A549 treated with RU486 at 1 μM for 4 hours (cell line): Measurements from ENCODE around the gene PTPN9. TPM values are rescaled to one million over a fixed set of nuclear protein-coding genes. Genes with fewer than 3 reads are reported as not detected.

Source experiments
- total RNA-seq: library from RNA; stranded (reverse); fragments of 200-300 nt; extraction: Qiagen RNA extraction; gene quantifications from 5 replicates; pipeline ENCODE4 v1.2.3, GENCODE V29; 2022; ENCODE audit warnings: low read depth

PTPN9 gene
- total RNA-seq = 36.1 to 45.9 TPM (median 43.8 TPM) in 5 replicates

DNA sequence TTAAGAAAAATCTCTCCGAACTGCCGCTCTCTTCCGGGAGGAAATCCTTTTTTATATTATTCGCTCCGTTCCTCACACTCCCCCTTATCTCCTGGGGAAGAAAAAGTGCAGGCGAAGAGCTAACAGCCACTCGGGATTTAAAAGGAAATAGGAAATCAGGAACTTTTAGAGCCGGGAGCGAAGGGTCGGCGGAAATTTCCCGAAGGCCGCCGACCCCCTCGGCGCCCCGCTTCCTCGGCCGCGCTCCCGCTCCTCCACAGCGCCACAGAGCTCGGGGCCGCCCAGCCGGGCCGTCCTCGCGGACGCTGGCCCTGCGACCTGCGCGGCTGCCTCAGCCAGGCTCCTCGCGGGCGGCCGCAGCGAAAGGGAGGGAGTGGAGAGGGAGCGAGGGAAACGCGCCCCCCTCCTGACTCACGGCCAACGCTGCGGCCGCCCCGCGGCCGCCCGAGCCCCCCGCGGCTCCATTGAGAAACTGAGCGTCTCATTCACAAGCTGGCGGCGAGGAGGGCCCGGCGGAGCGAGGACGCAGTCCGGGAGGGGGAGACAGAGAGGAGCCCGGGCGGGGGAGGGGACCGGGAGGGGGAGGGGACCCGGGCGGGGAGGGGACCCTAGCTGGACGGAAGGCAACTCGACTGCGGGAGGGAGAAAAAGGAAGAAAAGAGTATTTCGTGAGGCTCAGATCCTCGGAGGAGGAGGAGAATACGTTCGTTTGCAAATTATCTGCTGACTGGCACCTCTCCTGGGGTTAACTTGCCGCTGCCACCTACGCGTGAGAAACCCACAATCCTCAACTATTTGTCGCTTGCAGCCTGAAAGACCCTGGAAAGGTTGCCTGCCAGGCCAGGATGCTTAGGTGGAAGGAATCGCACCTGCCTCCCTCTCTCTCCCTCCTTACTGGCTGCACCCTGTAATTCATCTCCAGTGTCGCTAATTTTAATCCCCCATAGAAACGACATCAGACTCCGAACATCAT, at the start of gene PTPN9:
TSS of gene PTPN9 (minus strand) at position 368 of the 973 bp plus-strand sequence. CDS start 539 bp downstream, outside the sequence.

DNA sequence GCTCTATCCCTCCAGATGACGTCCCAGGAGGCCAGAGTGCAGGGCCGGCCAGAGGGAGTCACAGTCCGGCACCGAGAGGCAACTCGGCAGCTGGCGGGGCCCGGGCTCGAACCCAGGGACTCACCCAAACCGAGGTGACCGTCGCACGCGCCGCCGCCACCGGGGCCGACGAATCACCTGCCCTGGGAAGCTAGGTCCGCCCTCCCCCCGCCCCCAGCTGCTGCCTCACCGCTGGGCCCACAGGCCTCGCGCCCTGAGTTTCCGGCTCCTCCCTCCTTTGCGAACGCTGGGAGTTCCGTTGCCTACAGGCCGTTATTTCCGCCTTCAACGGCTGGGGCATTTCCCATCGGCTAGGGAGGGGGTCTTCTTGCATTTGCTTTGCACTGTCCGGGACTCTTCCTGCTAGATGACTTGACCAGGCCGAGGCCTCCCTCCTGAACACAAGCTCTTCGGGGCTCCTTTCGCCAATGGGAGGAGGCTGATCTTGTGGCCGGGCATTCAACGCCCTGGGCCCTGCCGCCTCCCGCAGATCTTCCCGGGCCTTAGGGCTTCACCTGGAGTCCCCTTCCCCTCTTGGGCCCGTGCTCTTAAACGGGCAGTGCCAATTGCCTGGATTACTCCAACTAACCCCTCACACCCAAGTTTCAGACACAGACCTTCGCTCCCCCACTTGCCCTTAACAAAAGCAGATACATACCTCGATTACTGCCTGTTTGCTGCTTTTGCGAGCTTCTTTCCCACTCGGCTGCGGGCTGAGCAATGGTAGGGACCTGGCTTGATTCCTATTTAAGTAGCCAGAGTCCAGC, 46.6 kb upstream of the PTPN9 start, which contains the start of gene SNUPN:
TSS of gene SNUPN (minus strand) at position 184 of the 806 bp plus-strand sequence. CDS start 4,674 bp downstream, outside the sequence.

DNA sequence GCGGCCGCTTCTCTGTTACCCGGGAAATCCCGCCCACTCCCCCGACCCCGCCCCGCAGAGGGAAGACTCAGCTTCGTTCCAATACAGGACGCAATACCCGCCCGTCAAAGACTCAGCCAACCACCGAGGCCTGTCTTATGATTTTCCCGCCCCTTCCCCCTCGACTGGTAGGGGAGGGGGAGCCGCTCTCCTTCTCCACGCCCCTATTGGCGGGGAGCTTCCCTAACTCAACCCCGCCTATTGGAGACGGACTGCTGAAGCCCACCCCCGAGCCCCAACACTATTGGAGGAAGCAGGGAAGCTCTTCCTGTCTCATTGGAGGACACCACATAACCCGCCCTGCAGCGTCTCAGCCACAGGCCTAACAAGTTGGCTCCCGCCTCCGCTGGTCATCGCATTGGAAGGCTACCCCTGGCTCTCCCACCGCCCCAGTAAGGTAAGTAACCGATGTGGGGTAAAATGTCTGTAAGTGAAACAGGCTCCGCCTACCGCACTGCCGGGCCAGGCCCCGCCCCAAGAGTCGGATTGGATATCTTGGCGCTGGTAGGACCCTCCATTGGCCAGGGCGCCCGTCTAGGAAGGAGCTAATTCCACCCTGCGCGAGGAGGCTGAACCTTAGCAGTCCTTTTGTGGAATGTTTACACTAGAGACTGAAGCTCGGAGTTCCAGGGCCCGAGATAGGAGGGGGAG, 127.3 kb downstream of the PTPN9 start, which contains the start of gene SIN3A:
TSS of gene SIN3A (minus strand) at position 17 of the 690 bp plus-strand sequence. CDS start 21,315 bp downstream, outside the sequence.

Other genes with a start within 250 kb of the PTPN9 start
- gene COMMD4, start 243.3 kb downstream of the PTPN9 start, total RNA-seq = 166 to 192 TPM (median 187 TPM) in 5 replicates
- gene NEIL1, start 232.3 kb downstream of the PTPN9 start, total RNA-seq = 1.1 to 2.6 TPM (median 2.4 TPM) in 5 replicates
- 55.7 to 84.4 TPM (median 75.3 TPM) in 5 replicates for gene MAN2C1, start 210.7 kb downstream of the PTPN9 start, total RNA-seq
- gene SIN3A, start 127.6 kb downstream of the PTPN9 start, total RNA-seq = 24.9 to 35.1 TPM (median 33.0 TPM) in 5 replicates
- 31.9 to 36.2 TPM (median 34.3 TPM) in 5 replicates for gene SNUPN, start 46.4 kb upstream of the PTPN9 start, total RNA-seq
- 102 to 142 TPM (median 132 TPM) in 5 replicates for gene IMP3, start 60.9 kb upstream of the PTPN9 start, total RNA-seq
- gene SNX33, start 68.6 kb upstream of the PTPN9 start, total RNA-seq = 12.3 to 17.5 TPM (median 15.9 TPM) in 5 replicates
- gene CSPG4, start 133.5 kb upstream of the PTPN9 start, total RNA-seq = 0.07 to 0.14 TPM (median 0.09 TPM) in 5 replicates